GM23248 (cell line): ENCODE data around the gene S100B. TPM values are rescaled to one million over a fixed set of nuclear protein-coding genes. Genes with fewer than 3 reads are reported as not detected.

Experiments
- DNase-seq: peaks from one replicate; pipeline ENCODE4 v3.0.0-alpha.2; 2015
- H2AFZ ChIP-seq: fragments of 200-600 bp; sonication (generic); 2 replicates; pipeline ENCODE4 v1.6.1; 2016; ENCODE audit warnings: antibody characterized with exemption
- H3F3A ChIP-seq: fragments of 200-600 bp; sonication (generic); 2 replicates; pipeline ENCODE4 v1.6.1; 2016; ENCODE audit warnings: mild to moderate bottlenecking, antibody characterized with exemption, mixed run types; ENCODE audit not compliant: insufficient read depth
- H3K27ac ChIP-seq: fragments of 200-600 bp; sonication (generic); 2 replicates; pipeline ENCODE4 v1.5.1; 2016; ENCODE audit warnings: mild to moderate bottlenecking
- H3K27me3 ChIP-seq: fragments of 200-600 bp; sonication (generic); replicated peaks from 2 replicates; pipeline ENCODE4 v1.6.1; 2016; ENCODE audit warnings: mild to moderate bottlenecking; ENCODE audit not compliant: insufficient read depth
- H3K36me3 ChIP-seq: fragments of 200-600 bp; sonication (generic); 2 replicates; pipeline ENCODE4 v1.6.1; 2016; ENCODE audit warnings: low read depth, mild to moderate bottlenecking
- H3K4me1 ChIP-seq: fragments of 200-600 bp; sonication (generic); 2 replicates; pipeline ENCODE4 v1.6.1; 2016; ENCODE audit warnings: mild to moderate bottlenecking; ENCODE audit not compliant: insufficient read depth
- H3K4me2 ChIP-seq: fragments of 200-600 bp; sonication (generic); one replicate; pipeline ENCODE4 v1.6.1; 2016; ENCODE audit warnings: mild to moderate bottlenecking; ENCODE audit not compliant: unreplicated experiment
- H3K4me3 ChIP-seq: fragments of 200-600 bp; sonication (generic); 2 replicates; pipeline ENCODE4 v1.5.1; 2016; ENCODE audit warnings: mild to moderate bottlenecking
- H3K79me2 ChIP-seq: fragments of 200-600 bp; sonication (generic); 2 replicates; pipeline ENCODE4 v1.6.1; 2016; ENCODE audit warnings: mild to moderate bottlenecking; ENCODE audit not compliant: insufficient read depth
- H3K9ac ChIP-seq: fragments of 200-600 bp; sonication (generic); 2 replicates; pipeline ENCODE4 v1.6.1; 2016; ENCODE audit warnings: mild to moderate bottlenecking
- H3K9me2 ChIP-seq: fragments of 200-600 bp; sonication (generic); 2 replicates; pipeline ENCODE4 v1.6.1; 2016; ENCODE audit warnings: mixed run types, mild to moderate bottlenecking, moderate library complexity; ENCODE audit not compliant: insufficient read depth
- H3K9me3 ChIP-seq: fragments of 200-600 bp; sonication (generic); one replicate; pipeline ENCODE4 v1.6.1; 2017; ENCODE audit warnings: low read depth
- H4K20me1 ChIP-seq: fragments of 200-600 bp; sonication (generic); 2 replicates; pipeline ENCODE4 v1.6.0; 2016; ENCODE audit not compliant: insufficient read depth
- EZH2 ChIP-seq: fragments of 200-600 bp; sonication (generic); IDR thresholded peaks from 2 replicates; pipeline ENCODE4 v1.6.1; 2018; ENCODE audit warnings: antibody characterized with exemption, mild to moderate bottlenecking; ENCODE audit not compliant: insufficient read depth, poor library complexity, severe bottlenecking
- EZH2phosphoT487 ChIP-seq: fragments of 200-600 bp; sonication (generic); IDR thresholded peaks from 2 replicates; pipeline ENCODE4 v1.6.1; 2018; ENCODE audit warnings: antibody characterized with exemption, moderate library complexity, mild to moderate bottlenecking, low read depth; ENCODE audit not compliant: insufficient read depth
- WGBS, 2 experiments: methylation state at CpG; one replicate each; pipeline ENCODE4 v1.1.6; 2015 to 2017; ENCODE audit warnings: low lambda C conversion rate in 2 of 2, low coverage in 1 of 2; ENCODE audit errors: missing lambda C conversion rate in 2 of 2; 5-methylcytosine and 5-hydroxymethylcytosine counted together
- in situ Hi-C: fragments of 300-500 bp; cut with MboI; formaldehyde crosslinking; loops from 2 replicates; pipeline ENCODE4 v1.15.0; 2020
- polyA plus RNA-seq: library from polyadenylated mRNA; unstranded; fragments of >200 nt; fragmentation: Nextera tagmentation; extraction: Ambion mirVana; gene quantifications from 2 replicates; pipeline ENCODE4 v1.2.1, GENCODE V29; 2016
- total RNA-seq: library from RNA; depleted of rRNA; stranded (reverse); fragments of >200 nt; shearing (Covaris generic); gene quantifications from 2 replicates; pipeline ENCODE4 v1.2.3, GENCODE V29; 2014

S100B gene
- total and polyA plus RNA-seq, 2 experiments from 2014 or later: not detected

DNA sequence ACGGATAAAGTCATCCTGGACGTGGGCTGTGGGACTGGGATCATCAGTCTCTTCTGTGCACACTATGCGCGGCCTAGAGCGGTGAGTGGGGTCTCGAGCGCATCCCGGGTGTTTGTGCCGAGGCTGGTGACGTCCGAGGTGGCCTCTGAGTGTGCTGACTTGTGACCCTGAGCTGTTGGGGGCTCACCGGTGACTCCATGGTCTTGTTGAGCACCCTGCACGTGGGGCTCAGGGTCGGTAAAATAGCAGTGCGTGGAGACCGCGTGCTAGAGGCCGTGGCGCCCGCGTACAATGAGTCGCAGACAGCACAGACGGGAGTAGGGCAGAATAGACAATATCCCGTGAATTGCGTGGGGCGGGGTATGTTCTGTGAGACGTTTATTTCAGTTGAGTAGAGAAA is 43.7 kb upstream of the S100B start:
- Histone ChIP-seq H4K20me1 (peaks cover 3% of the 10 kb centered on the region; the same call in 1 of the 2 replicates), H3K9me3 (no peaks in the 10 kb centered on the region), H3K4me1 (no peaks in the 10 kb centered on the region), H3F3A (no peaks in the 10 kb centered on the region), H2AFZ (no peak overlapping the region), H3K27ac (no peak overlapping the region), H3K9me2 (no peaks in the 10 kb centered on the region), H3K4me3 (no peak overlapping the region), H3K9ac (no peak overlapping the region), H3K27me3 (no peaks in the 10 kb centered on the region), H3K4me2 (no peak overlapping the region), H3K36me3 (peaks cover 55% of the 10 kb centered on the region), H3K79me2 (peaks cover 84% of the 10 kb centered on the region)
- TF ChIP-seq EZH2 (no peak), EZH2phosphoT487 (no peak)
- DNase-seq: no peak
- WGBS, 2 experiments: 93 to 96% methylated on average over 23 to 27 of the region's 27 CpGs
- in situ Hi-C loops: no loop called here

DNA sequence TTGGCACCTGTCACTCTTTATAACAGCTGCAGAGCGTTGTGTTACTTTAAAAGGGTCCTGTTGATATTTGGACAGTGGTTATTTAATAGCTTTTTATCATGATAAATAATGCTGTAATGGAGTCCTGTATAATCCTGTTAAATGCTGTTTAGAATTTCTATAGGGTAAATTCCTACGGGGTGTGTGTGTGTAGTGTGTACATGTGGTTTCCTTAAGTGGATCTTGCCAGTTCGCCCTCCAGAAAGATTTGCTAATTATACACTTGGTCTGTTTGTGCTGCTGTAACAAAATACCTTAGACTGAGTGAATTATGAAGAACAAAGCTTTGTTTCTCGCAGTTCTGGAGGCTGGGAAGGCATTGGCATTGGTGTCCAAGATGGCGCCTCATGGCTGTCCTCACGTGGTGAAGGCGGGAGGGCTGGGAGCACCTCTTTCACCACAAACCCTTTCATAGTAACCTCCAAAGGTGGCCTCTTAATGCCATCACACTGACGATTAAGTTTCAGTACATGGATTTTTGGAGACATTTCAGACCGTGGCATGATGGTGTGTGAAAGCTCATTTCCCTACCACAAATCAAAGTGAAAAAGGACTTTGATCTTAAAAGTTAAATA is 41.8 kb upstream of the S100B start:
- Histone ChIP-seq H3K9ac (no peak overlapping the region), H3F3A (no peaks in the 10 kb centered on the region), H3K4me3 (no peak overlapping the region), H3K4me2 (no peak overlapping the region), H3K79me2 (peaks cover 98% of the 10 kb centered on the region), H2AFZ (no peak overlapping the region), H3K27ac (no peak overlapping the region), H3K9me3 (no peaks in the 10 kb centered on the region), H3K9me2 (no peaks in the 10 kb centered on the region), H3K27me3 (no peaks in the 10 kb centered on the region), H3K4me1 (no peaks in the 10 kb centered on the region), H3K36me3 (peaks cover 37% of the 10 kb centered on the region), H4K20me1 (peaks cover 3% of the 10 kb centered on the region; the same call in 1 of the 2 replicates)
- TF ChIP-seq EZH2: no peak
- TF ChIP-seq EZH2phosphoT487: no peak
- WGBS, 2 experiments: 90% methylated on average over 9 of the region's 9 CpGs
- in situ Hi-C loops: no loop called here
- no peak for DNase-seq

DNA sequence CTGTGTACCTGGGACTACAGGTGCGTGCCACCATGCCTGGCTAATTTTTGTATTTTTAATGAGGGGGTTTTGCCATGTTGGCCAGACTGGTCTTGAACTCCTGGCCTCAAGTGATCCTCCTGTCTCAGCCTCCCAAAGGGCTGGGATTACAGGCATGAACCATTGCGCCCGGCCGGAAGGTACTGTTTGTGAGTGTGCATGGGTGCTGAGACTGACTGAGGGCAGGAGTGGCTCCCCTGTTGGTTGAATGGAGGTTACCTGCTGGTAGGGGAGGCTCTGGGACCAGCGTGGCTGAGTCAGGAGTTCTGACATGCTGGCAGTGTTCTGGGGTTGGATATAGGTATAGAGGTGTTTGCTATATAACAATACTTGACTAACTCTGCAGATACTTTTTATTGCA is 41.0 kb upstream of the S100B start:
- H3K27ac ChIP-seq: no peak overlapping the region
- H2AFZ ChIP-seq: no peak overlapping the region
- in situ Hi-C loops: no loop called here
- H3K79me2 ChIP-seq: peaks cover 98% of the 10 kb centered on the region
- no peak for DNase-seq
- H3K4me1 ChIP-seq: no peaks in the 10 kb centered on the region
- H3K36me3 ChIP-seq: peaks cover 37% of the 10 kb centered on the region
- no peak overlapping the region for H3K9ac ChIP-seq
- H3K9me3 ChIP-seq: no peaks in the 10 kb centered on the region
- H4K20me1 ChIP-seq: peaks cover 3% of the 10 kb centered on the region; the same call in 1 of the 2 replicates
- H3K4me2 ChIP-seq: no peak overlapping the region
- H3K27me3 ChIP-seq: no peaks in the 10 kb centered on the region
- TF ChIP-seq EZH2phosphoT487: no peak
- no peak for TF ChIP-seq EZH2
- WGBS, 2 experiments: 98 to 100% methylated on average over 5 of the region's 5 CpGs
- no peaks in the 10 kb centered on the region for H3F3A ChIP-seq
- H3K9me2 ChIP-seq: no peaks in the 10 kb centered on the region
- H3K4me3 ChIP-seq: no peak overlapping the region

DNA sequence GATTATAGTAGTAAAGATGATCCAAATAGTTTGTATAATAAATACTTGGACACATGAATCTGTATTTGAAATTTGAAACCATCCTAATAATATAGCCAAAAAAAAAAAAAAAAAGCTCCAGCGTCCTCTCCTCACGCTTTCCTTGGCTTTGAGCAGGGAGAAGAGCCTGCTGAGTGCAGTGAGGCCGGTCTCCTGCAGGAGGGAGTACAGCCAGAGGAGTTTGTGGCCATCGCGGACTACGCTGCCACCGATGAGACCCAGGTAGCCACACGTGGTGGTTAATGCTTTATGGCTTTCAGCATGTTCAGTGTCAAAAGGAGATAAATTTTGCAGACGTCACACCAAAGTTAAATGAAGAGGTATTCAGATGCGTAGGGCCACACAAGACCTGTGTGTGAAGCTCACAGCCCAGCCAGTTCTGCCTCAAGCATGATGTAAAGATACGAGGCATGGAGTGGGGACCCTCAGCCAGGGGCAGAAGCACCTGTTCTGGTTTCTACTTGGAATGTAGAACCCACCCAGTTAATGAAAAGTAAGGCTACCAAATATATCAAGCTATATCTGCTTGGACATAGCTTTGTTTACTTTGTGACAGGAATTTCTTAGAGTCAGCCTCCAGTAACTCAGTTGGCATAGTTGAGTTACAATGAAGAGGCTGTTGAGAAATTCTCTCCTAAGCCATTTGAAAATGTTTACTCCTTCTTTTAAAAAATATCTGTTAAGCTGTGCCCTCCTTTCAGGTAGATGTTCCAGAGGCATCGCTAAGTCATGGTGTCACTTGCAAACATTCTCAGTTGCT is 38.7 kb upstream of the S100B start:
- 75 to 78% methylated on average over 12 of the region's 12 CpGs for WGBS, 2 experiments
- Histone ChIP-seq H3K4me2 (no peak overlapping the region), H3K9ac (no peak overlapping the region), H3K36me3 (peaks cover 37% of the 10 kb centered on the region), H3K9me3 (no peaks in the 10 kb centered on the region), H2AFZ (no peak overlapping the region), H3K4me3 (no peak overlapping the region), H3K27me3 (no peaks in the 10 kb centered on the region), H3K79me2 (peaks cover 99% of the 10 kb centered on the region), H4K20me1 (peaks cover 7% of the 10 kb centered on the region), H3F3A (peaks cover 4% of the 10 kb centered on the region; the same call in 1 of the 2 replicates), H3K4me1 (peaks cover 11% of the 10 kb centered on the region), H3K27ac (no peak overlapping the region), H3K9me2 (no peaks in the 10 kb centered on the region)
- TF ChIP-seq EZH2 (no peak), EZH2phosphoT487 (no peak)
- in situ Hi-C loops: no loop called here
- no peak for DNase-seq
